Activated T-cell treated with anti-CD3 and anti-CD28 coated beads for 1 hour (primary cell): ENCODE results near the gene OR10P1.

ENCODE experiments used
- DNase-seq: peaks from one replicate; pipeline ENCODE4 v3.0.0-alpha.2; 2020; ENCODE audit warnings: low read depth

The OR10P1 gene

GRCh38 chr12:55684761-55685370 lies 48.2 kb downstream of the OR10P1 start:
- no peak for DNase-seq

- DNase-seq, result no peak
Observed at GRCh38 chr12:55685671-55686070, 49.0 kb downstream of the OR10P1 start.

GRCh38 chr12:55686366-55687010 lies 49.8 kb downstream of the OR10P1 start:
- DNase-seq, result no peak
